IMR-90 (cell line): ENCODE data around the gene SLC2A14. TPM values are rescaled to one million over a fixed set of nuclear protein-coding genes. Genes with fewer than 3 reads are reported as not detected.
"Not testable (repeated sequence)": the region's sequence is repeated elsewhere in the genome, so short reads cannot be mapped to it uniquely, and the experiment has no call there.

ENCODE experiments used
- ATAC-seq: fragments of 200-7000 bp; cut with Tn5 transposase; 2 replicates; pipeline ENCODE4 v1.9.1; 2020; ENCODE audit warnings: low read depth, mild to moderate bottlenecking, moderate library complexity
- BruUV-seq: library from RNA; stranded (reverse); fragments of 400-500 nt; replicated peaks from 2 replicates; lab custom pipeline; 2021; lab: Mats Ljungman, UMichigan
- CTCF ChIA-PET: fragments of 300-600 bp; formaldehyde crosslinking; extraction: SDS; loops from one replicate; lab custom pipeline; 2021; ENCODE audit warnings: antibody characterized with exemption; lab: Yijun Ruan, JAX
- POLR2A ChIA-PET: fragments of 300-600 bp; sonication (Branson Sonifier 250); formaldehyde crosslinking; loops from one replicate; lab custom pipeline; 2022; ENCODE audit warnings: antibody characterized with exemption; ENCODE audit not compliant: unreplicated experiment; lab: Charles Lee
- DNase-seq: peaks from one replicate; pipeline ENCODE4 v3.0.0; 2013
- H2AFZ ChIP-seq: replicated peaks from 2 replicates; pipeline ENCODE3; 2013; ENCODE audit warnings: low read length, mild to moderate bottlenecking; ENCODE audit not compliant: poor library complexity
- H2AK5ac ChIP-seq: 2 replicates; pipeline ENCODE4 v1.6.1; 2013; ENCODE audit warnings: low read depth, low read length, inconsistent platforms
- H2AK9ac ChIP-seq: replicated peaks from 2 replicates; pipeline ENCODE3; 2013; ENCODE audit warnings: mild to moderate bottlenecking, low read depth, low read length, moderate library complexity; ENCODE audit not compliant: poor library complexity
- H2BK120ac ChIP-seq: 2 replicates; pipeline ENCODE4 v1.6.1; 2013; ENCODE audit warnings: low read depth, low read length, inconsistent platforms
- H2BK15ac ChIP-seq: 3 replicates; pipeline ENCODE4 v1.6.1; 2013; ENCODE audit warnings: low read depth, low read length, inconsistent platforms
- H2BK20ac ChIP-seq: 2 replicates; pipeline ENCODE4 v1.6.1; 2013; ENCODE audit warnings: low read depth, mild to moderate bottlenecking, inconsistent platforms, low read length, moderate library complexity
- H2BK5ac ChIP-seq: 2 replicates; pipeline ENCODE4 v1.6.1; 2013; ENCODE audit warnings: mild to moderate bottlenecking, low read depth, low read length, inconsistent platforms; ENCODE audit not compliant: poor library complexity, severe bottlenecking
- H3K14ac ChIP-seq: replicated peaks from 2 replicates; pipeline ENCODE4 v1.6.1; 2013; ENCODE audit warnings: low read depth, low read length, inconsistent platforms
- H3K18ac ChIP-seq: 2 replicates; pipeline ENCODE4 v1.6.1; 2013; ENCODE audit warnings: low read depth, low read length, control low read depth
- H3K23ac ChIP-seq: 2 replicates; pipeline ENCODE4 v1.6.1; 2013; ENCODE audit warnings: low read depth, low read length, inconsistent platforms
- H3K27ac ChIP-seq: 2 replicates; pipeline ENCODE4 v1.5.1; 2013; ENCODE audit warnings: mild to moderate bottlenecking, control low read depth, low read length; ENCODE audit not compliant: insufficient read depth
- H3K27me3 ChIP-seq: 2 replicates; pipeline ENCODE4 v1.6.1; 2013; ENCODE audit warnings: low read length; ENCODE audit not compliant: control insufficient read depth, insufficient read depth
- H3K36me3 ChIP-seq: 2 replicates; pipeline ENCODE4 v1.6.1; 2013; ENCODE audit warnings: low read length, mixed read lengths; ENCODE audit not compliant: control insufficient read depth, insufficient read depth
- H3K4ac ChIP-seq: 2 replicates; pipeline ENCODE4 v1.6.1; 2013; ENCODE audit warnings: low read depth, low read length, inconsistent platforms
- H3K4me1 ChIP-seq: 2 replicates; pipeline ENCODE4 v1.6.1; 2013; ENCODE audit warnings: low read length, mixed read lengths; ENCODE audit not compliant: control insufficient read depth, insufficient read depth
- H3K4me2 ChIP-seq: 2 replicates; pipeline ENCODE4 v1.6.1; 2013; ENCODE audit warnings: low read depth, mild to moderate bottlenecking, control low read depth, low read length, moderate library complexity
- H3K4me3 ChIP-seq: 2 replicates; pipeline ENCODE4 v1.5.1; 2013; ENCODE audit warnings: low read depth, mild to moderate bottlenecking, control low read depth, low read length, moderate library complexity; ENCODE audit not compliant: insufficient read depth
- H3K56ac ChIP-seq: 2 replicates; pipeline ENCODE4 v1.6.1; 2013; ENCODE audit warnings: low read length, inconsistent platforms; ENCODE audit not compliant: insufficient read depth; ENCODE audit errors: extremely low read depth
- H3K79me1 ChIP-seq, 2 experiments: 2 replicates each; pipeline ENCODE4 v1.6.1; 2013; ENCODE audit warnings: low read length in 2 of 2, inconsistent platforms in 1 of 2, low read depth in 1 of 2
- H3K9ac ChIP-seq: 2 replicates; pipeline ENCODE4 v1.6.1; 2013; ENCODE audit warnings: low read depth, low read length, control low read depth
- H3K9me1 ChIP-seq: 2 replicates; pipeline ENCODE4 v1.6.1; 2013; ENCODE audit warnings: low read length, inconsistent platforms; ENCODE audit not compliant: insufficient read depth
- H3K9me3 ChIP-seq: 2 replicates; pipeline ENCODE4 v1.6.1; 2013; ENCODE audit warnings: low read length; ENCODE audit not compliant: control insufficient read depth, insufficient read depth
- H4K20me1 ChIP-seq: 2 replicates; pipeline ENCODE4 v1.6.1; 2013; ENCODE audit warnings: low read length, inconsistent platforms; ENCODE audit not compliant: insufficient read depth
- H4K5ac ChIP-seq: 2 replicates; pipeline ENCODE4 v1.6.1; 2013; ENCODE audit warnings: mild to moderate bottlenecking, low read depth, low read length, control low read depth
- H4K8ac ChIP-seq, 2 experiments: 2 replicates each; pipeline ENCODE4 v1.6.1; 2013; ENCODE audit warnings: low read depth in 2 of 2, low read length in 2 of 2, control low read depth in 1 of 2, inconsistent platforms in 1 of 2
- H4K91ac ChIP-seq: 2 replicates; pipeline ENCODE4 v1.6.1; 2013; ENCODE audit warnings: low read depth, low read length, inconsistent platforms; ENCODE audit not compliant: insufficient read depth
- POLR2A ChIP-seq: IDR thresholded peaks from 2 replicates; pipeline ENCODE4 v1.6.1; 2012; ENCODE audit warnings: mild to moderate bottlenecking, low read depth, low read length
- WGBS, 2 experiments: methylation state at CpG; one replicate each; pipeline versions ENCODE4 v1.1.5 to v1.1.7; 2013; ENCODE audit warnings: missing lambda C conversion rate in 2 of 2; ENCODE audit not compliant: insufficient read length in 1 of 2; ENCODE audit errors: extremely low coverage in 2 of 2; 5-methylcytosine and 5-hydroxymethylcytosine counted together
- dilution Hi-C: fragments of 300-500 bp; cut with HindIII; formaldehyde crosslinking; loops from one replicate; pipeline ENCODE4 v1.14.3; 2018; ENCODE audit warnings: low sequenced_read_pairs; ENCODE audit not compliant: unreplicated experiment
- in situ Hi-C: fragments of 300-500 bp; cut with MboI; formaldehyde crosslinking; loops from 3 replicates; pipeline ENCODE4 v1.14.3; 2019; ENCODE audit warnings: low sequenced_read_pairs, inconsistent platforms, mixed read lengths
- intact Hi-C: fragments of 100-400 bp; cut with micrococcal nuclease; formaldehyde crosslinking; loops from 2 replicates; pipeline ENCODE4 v1.10.0; 2022
- polyA plus RNA-seq, 3 experiments: library from polyadenylated mRNA; depleted of rRNA; stranded (reverse); fragments of >200 nt; gene quantifications; 2 replicates each; pipeline ENCODE4 v1.2.3, GENCODE V29; 2012; ENCODE audit warnings: low replicate concordance in 1 of 3
- total RNA-seq: library from RNA; depleted of rRNA; stranded (reverse); fragments of >200 nt; gene quantifications from 2 replicates; pipeline ENCODE4 v1.2.3, GENCODE V29; 2012

SLC2A14 gene
- total and polyA plus RNA-seq, 2 of the 4 experiments (the other 2 are of a cell fraction): 0.05 TPM; not detected in 1

GRCh38 chr12:7921181-7921580 lies 48.5 kb upstream of the SLC2A14 start:
- H4K8ac ChIP-seq, H3K4me1 ChIP-seq, in situ Hi-C loops, H2AK5ac ChIP-seq, H3K4me2 ChIP-seq, BruUV-seq, H2BK120ac ChIP-seq, dilution Hi-C loops, H2AFZ ChIP-seq, H3K9ac ChIP-seq, H3K4me3 ChIP-seq, ATAC-seq, intact Hi-C loops, H3K4ac ChIP-seq, H4K91ac ChIP-seq, POLR2A ChIA-PET, H2AK9ac ChIP-seq, H3K9me3 ChIP-seq, H3K23ac ChIP-seq, H3K9me1 ChIP-seq, H2BK5ac ChIP-seq, H2BK15ac ChIP-seq, DNase-seq, H3K27me3 ChIP-seq, H3K27ac ChIP-seq, H3K18ac ChIP-seq, H3K56ac ChIP-seq, H4K5ac ChIP-seq, H2BK20ac ChIP-seq, H3K14ac ChIP-seq: not testable (repeated sequence)
- H3K79me1 ChIP-seq: peaks cover 9 to 25% of the 10 kb centered on the region in 2 experiments; a peak in 3 of 4 replicates
- peaks cover 38% of the 10 kb centered on the region for H4K20me1 ChIP-seq
- CTCF ChIA-PET: interaction anchor here (0.6 kb wide), 1 partner anchor 14 kb away, joined by 3 read pairs; no protein-coding TSS in a partner anchor
- WGBS, 2 experiments: no CpG with 5 or more reads among the region's 12 CpGs
- peaks cover 54% of the 10 kb centered on the region for H3K36me3 ChIP-seq
- TF ChIP-seq POLR2A: 0 out of 2 replicates have a peak, but pooled peaks have one; percentile 2

GRCh38 chr12:7918268-7918590 lies 45.5 kb upstream of the SLC2A14 start:
- Histone ChIP-seq H3K36me3 (peaks cover 33% of the 10 kb centered on the region), H3K79me1 (peaks cover 4 to 17% of the 10 kb centered on the region in 2 experiments; a peak in 3 of 4 replicates), H4K20me1 (peaks cover 32% of the 10 kb centered on the region)
- ChIA-PET CTCF (interaction anchor here (0.6 to 0.7 kb wide), 2 partner anchors 14 to 78 kb away, joined by 3 to 6 read pairs; no protein-coding TSS in a partner anchor), POLR2A (interaction anchor here (0.7 kb wide), 1 partner anchor 11 kb away, joined by 10 read pairs; no protein-coding TSS in a partner anchor)
- dilution Hi-C loops, H2AK5ac ChIP-seq, H2AK9ac ChIP-seq, H3K14ac ChIP-seq, H3K27me3 ChIP-seq, H4K5ac ChIP-seq, H3K9me3 ChIP-seq, H4K8ac ChIP-seq, H3K4me2 ChIP-seq, H3K4me3 ChIP-seq, H3K27ac ChIP-seq, H2BK20ac ChIP-seq, H3K9me1 ChIP-seq, H3K23ac ChIP-seq, H3K18ac ChIP-seq, BruUV-seq, H3K4ac ChIP-seq, H3K4me1 ChIP-seq, H2AFZ ChIP-seq, H4K91ac ChIP-seq, in situ Hi-C loops, DNase-seq, H2BK5ac ChIP-seq, ATAC-seq, H3K56ac ChIP-seq, H2BK15ac ChIP-seq, intact Hi-C loops, H2BK120ac ChIP-seq, H3K9ac ChIP-seq: not testable (repeated sequence)
- WGBS, 2 experiments: no CpG with 5 or more reads among the region's 7 CpGs
